Measurements from ENCODE around the gene TMEM178B. TPM values are rescaled to one million over a fixed set of nuclear protein-coding genes. Genes with fewer than 3 reads are reported as not detected.

TMEM178B gene
- total and polyA plus RNA-seq, 10 of the 15 experiments (the other 5 are each of a cell fraction or from before 2014, with no cell fraction given), result 0.01 to 1.1 (median 0.04) TPM; not detected in 2

GRCh38 chr7:141393056-141393455 lies 319.2 kb downstream of the TMEM178B start:
- no peaks in the 10 kb centered on the region for H3K79me2 ChIP-seq (ENCODE audit: control insufficient read depth, insufficient read depth, low read length)
- no peaks in the 10 kb centered on the region for H3K4me1 ChIP-seq (ENCODE audit: control insufficient read depth, insufficient read depth, low read length)
- H3K36me3 ChIP-seq (ENCODE audit: control insufficient read depth in 2 of 2, insufficient read depth in 2 of 2, low read length in 1 of 2), result no peaks in the 10 kb centered on the region
- in situ Hi-C loops (cut with MboI), result no loop called here
- RAD21 ChIA-PET (ENCODE audit: unreplicated experiment), result no interaction called here
- H3K4me2 ChIP-seq (ENCODE audit: control insufficient read depth, insufficient read depth), result no peak overlapping the region
- no peak overlapping the region for H2AFZ ChIP-seq (ENCODE audit: control insufficient read depth, low read depth, low read length)
- FAIRE-seq, result no peak
- H3K27ac ChIP-seq (ENCODE audit: control insufficient read depth, insufficient read depth), result no peak overlapping the region
- WGBS (ENCODE audit: insufficient coverage, insufficient replicate concordance, low lambda C conversion rate, missing lambda C conversion rate), result 17% methylated on average over 4 of the region's 4 CpGs
- SMC1A ChIA-PET (ENCODE audit: uncharacterized antibody, unreplicated experiment), result no interaction called here
- H3K27me3 ChIP-seq (replicated peaks in 1 of 2; ENCODE audit: control insufficient read depth in 2 of 2, insufficient read depth in 2 of 2, low read length in 1 of 2), result no peaks in the 10 kb centered on the region
- DNase-seq (ENCODE audit: low read depth, low spot score), result no peak
- no TSS peak for BruUV-seq (replicated peaks)
- CTCF ChIA-PET, result no interaction called here
- POLR2A ChIA-PET, result no interaction called here
- no peak overlapping the region for H3K9ac ChIP-seq (ENCODE audit: control insufficient read depth, insufficient read depth, low read length)
- TF ChIP-seq CBX3 (IDR thresholded peaks at IDR 0.05; ENCODE audit: borderline replicate concordance, low read depth) (no peak), SREBF2 (IDR thresholded peaks at IDR 0.05; ENCODE audit: low read length) (no peak), PAX8 (IDR thresholded peaks at IDR 0.05) (no peak), PAX5 (IDR thresholded peaks at IDR 0.05; ENCODE audit: borderline replicate concordance, low read depth, low read length) (no peak), CREM (IDR thresholded peaks at IDR 0.05; ENCODE audit: low read depth) (no peak), RELB (IDR thresholded peaks at IDR 0.05; ENCODE audit: low read depth) (no peak), ZNF687 (IDR thresholded peaks at IDR 0.05) (no peak), HDAC6 (IDR thresholded peaks at IDR 0.05; ENCODE audit: unreplicated experiment) (no peak), JUNB (IDR thresholded peaks at IDR 0.05) (no peak), POU2F2 (IDR thresholded peaks at IDR 0.05; ENCODE audit: borderline replicate concordance, low read depth, low read length) (no peak), NKRF (conservative IDR thresholded peaks at IDR 0.05) (no peak)
- intact Hi-C loops (cut with micrococcal nuclease; ENCODE audit: unreplicated experiment), result no loop called here
- H4K20me1 ChIP-seq (ENCODE audit: control insufficient read depth, insufficient read depth), result no peaks in the 10 kb centered on the region
- H3K4me3 ChIP-seq, result no peak overlapping the region
- H3K9me3 ChIP-seq (replicated peaks; ENCODE audit: control insufficient read depth, insufficient read depth, low read length), result no peaks in the 10 kb centered on the region
- no peak for ATAC-seq

All from GM12878 (cell line).